PC-9 (cell line): Measurements from ENCODE around the gene EYA4. TPM values are rescaled to one million over a fixed set of nuclear protein-coding genes. Genes with fewer than 3 reads are reported as not detected.
A peak's percentile ranks its signal among the peaks of the same experiment; 100 is the strongest.

ENCODE experiments used
- BruUV-seq: library from RNA; stranded (reverse); fragments of 400-500 nt; replicated peaks from 2 replicates; lab custom pipeline; 2021; lab: Mats Ljungman, UMichigan
- CTCF ChIA-PET: fragments of 300-600 bp; sonication (Branson Sonifier 250); formaldehyde crosslinking; loops from one replicate; lab custom pipeline; 2022; ENCODE audit warnings: antibody characterized with exemption; lab: Charles Lee
- POLR2A ChIA-PET: fragments of 300-600 bp; sonication (Branson Sonifier 250); formaldehyde crosslinking; loops from one replicate; lab custom pipeline; 2022; ENCODE audit warnings: antibody characterized with exemption; ENCODE audit not compliant: unreplicated experiment; lab: Charles Lee
- DNase-seq, 2 experiments: peaks; one replicate each; pipeline versions ENCODE4 v3.0.0 to v3.0.0-alpha.2; 2015 to 2022; ENCODE audit warnings: mixed read lengths in 1 of 2
- H2AFZ ChIP-seq: fragments of 200-600 bp; sonication (generic); 2 replicates; pipeline ENCODE4 v1.8.1; 2017; ENCODE audit warnings: antibody characterized with exemption
- H3F3A ChIP-seq: fragments of 200-600 bp; sonication (generic); 2 replicates; pipeline ENCODE4 v1.8.1; 2017; ENCODE audit warnings: antibody characterized with exemption, mild to moderate bottlenecking, low read depth; ENCODE audit not compliant: insufficient read depth
- H3K27ac ChIP-seq: fragments of 200-600 bp; sonication (generic); 2 replicates; pipeline ENCODE4 v1.6.1; 2016; ENCODE audit warnings: mixed run types
- H3K27me3 ChIP-seq: fragments of 200-600 bp; sonication (generic); 2 replicates; pipeline ENCODE4 v1.6.1; 2016; ENCODE audit warnings: low read depth, mixed run types; ENCODE audit not compliant: insufficient read depth
- H3K36me3 ChIP-seq: fragments of 200-600 bp; sonication (generic); 2 replicates; pipeline ENCODE4 v1.6.1; 2016; ENCODE audit warnings: low read depth, mixed run types
- H3K4me1 ChIP-seq: fragments of 200-600 bp; sonication (generic); replicated peaks from 2 replicates; pipeline ENCODE4 v1.6.1; 2016; ENCODE audit warnings: mixed run types; ENCODE audit not compliant: insufficient read depth
- H3K4me2 ChIP-seq: fragments of 200-600 bp; sonication (generic); 2 replicates; pipeline ENCODE4 v1.6.1; 2017; ENCODE audit warnings: mixed run types
- H3K4me3 ChIP-seq: fragments of 200-600 bp; sonication (generic); 2 replicates; pipeline ENCODE4 v1.6.1; 2016; ENCODE audit warnings: mixed run types
- H3K79me2 ChIP-seq: fragments of 200-600 bp; sonication (generic); 2 replicates; pipeline ENCODE4 v1.6.1; 2017; ENCODE audit warnings: low read depth, mixed run types
- H3K9me2 ChIP-seq: fragments of 200-600 bp; sonication (generic); 2 replicates; pipeline ENCODE4 v1.8.1; 2017; ENCODE audit warnings: mild to moderate bottlenecking; ENCODE audit not compliant: insufficient read depth
- H3K9me3 ChIP-seq: fragments of 200-600 bp; sonication (generic); 2 replicates; pipeline ENCODE4 v1.8.1; 2016; ENCODE audit warnings: low read depth; ENCODE audit not compliant: insufficient read depth
- H4K20me1 ChIP-seq: fragments of 200-600 bp; sonication (generic); 2 replicates; pipeline ENCODE4 v1.8.1; 2017; ENCODE audit not compliant: insufficient read depth
- EZH2 ChIP-seq: fragments of 200-600 bp; sonication (generic); IDR thresholded peaks from 2 replicates; pipeline ENCODE4 v1.8.0; 2017; ENCODE audit warnings: antibody characterized with exemption, low read depth
- intact Hi-C: fragments of 100-400 bp; cut with micrococcal nuclease; formaldehyde crosslinking; loops from one replicate; pipeline ENCODE4 v1.10.0; 2022; ENCODE audit not compliant: unreplicated experiment
- total RNA-seq: library from RNA; stranded (reverse); gene quantifications from 2 replicates; pipeline ENCODE4 v1.2.3, GENCODE V29; 2021
- TF ChIP-seq, protein P1 (sequence below): fragments of 200-600 bp; sonication (generic); conservative IDR thresholded peaks from 2 replicates; pipeline ENCODE4 v1.6.1; 2017; ENCODE audit warnings: mixed run types, antibody characterized with exemption, mild to moderate bottlenecking, moderate library complexity

Gene EYA4
- total RNA-seq, 1 experiment from 2014 or later: 9.8 TPM

DNA sequence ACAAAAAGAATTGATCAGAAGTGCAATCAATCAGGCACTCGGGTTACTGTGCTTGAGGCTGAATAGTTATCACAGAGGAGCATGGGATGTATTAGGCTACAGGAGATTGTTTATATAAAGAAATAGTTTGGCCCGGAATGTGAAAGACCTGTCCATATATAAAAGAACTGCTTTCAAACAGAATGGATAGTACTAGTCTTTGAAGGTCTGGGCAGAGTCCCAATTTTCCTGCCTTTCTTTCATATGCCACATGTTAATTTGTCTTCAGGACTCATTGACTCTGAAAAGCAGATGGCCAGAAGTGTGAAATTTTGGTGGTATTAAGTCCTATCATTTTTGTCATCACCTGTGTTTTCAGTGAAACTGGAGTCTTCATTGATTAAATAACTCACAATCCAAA, 314.5 kb downstream of the EYA4 start:
- Histone ChIP-seq H3K9me2 (no peaks in the 10 kb centered on the region), H3K79me2 (no peaks in the 10 kb centered on the region), H3K27me3 (no peaks in the 10 kb centered on the region), H3K4me2 (no peak overlapping the region), H2AFZ (0 out of 2 replicates have a peak overlapping the region, but pooled peaks have one; percentile 6), H4K20me1 (no peaks in the 10 kb centered on the region), H3K4me1 (no peaks in the 10 kb centered on the region), H3K4me3 (no peak overlapping the region), H3K9me3 (peaks cover 5% of the 10 kb centered on the region; the same call in 1 of the 2 replicates), H3K36me3 (no peaks in the 10 kb centered on the region), H3K27ac (no peak overlapping the region), H3F3A (no peaks in the 10 kb centered on the region)
- no TSS peak for BruUV-seq
- DNase-seq: no peak
- intact Hi-C loops: no loop called here
- ChIA-PET POLR2A (no interaction called here), CTCF (no interaction called here)
- no peak for TF ChIP-seq EZH2
- TF ChIP-seq, protein P1, sequence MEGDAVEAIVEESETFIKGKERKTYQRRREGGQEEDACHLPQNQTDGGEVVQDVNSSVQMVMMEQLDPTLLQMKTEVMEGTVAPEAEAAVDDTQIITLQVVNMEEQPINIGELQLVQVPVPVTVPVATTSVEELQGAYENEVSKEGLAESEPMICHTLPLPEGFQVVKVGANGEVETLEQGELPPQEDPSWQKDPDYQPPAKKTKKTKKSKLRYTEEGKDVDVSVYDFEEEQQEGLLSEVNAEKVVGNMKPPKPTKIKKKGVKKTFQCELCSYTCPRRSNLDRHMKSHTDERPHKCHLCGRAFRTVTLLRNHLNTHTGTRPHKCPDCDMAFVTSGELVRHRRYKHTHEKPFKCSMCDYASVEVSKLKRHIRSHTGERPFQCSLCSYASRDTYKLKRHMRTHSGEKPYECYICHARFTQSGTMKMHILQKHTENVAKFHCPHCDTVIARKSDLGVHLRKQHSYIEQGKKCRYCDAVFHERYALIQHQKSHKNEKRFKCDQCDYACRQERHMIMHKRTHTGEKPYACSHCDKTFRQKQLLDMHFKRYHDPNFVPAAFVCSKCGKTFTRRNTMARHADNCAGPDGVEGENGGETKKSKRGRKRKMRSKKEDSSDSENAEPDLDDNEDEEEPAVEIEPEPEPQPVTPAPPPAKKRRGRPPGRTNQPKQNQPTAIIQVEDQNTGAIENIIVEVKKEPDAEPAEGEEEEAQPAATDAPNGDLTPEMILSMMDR: no peak

- TF ChIP-seq EZH2: no peak
- TF ChIP-seq, protein P1: no peak
- H3K27ac ChIP-seq: no peak overlapping the region
- H3K4me3 ChIP-seq: no peak overlapping the region
- no peaks in the 10 kb centered on the region for H3K79me2 ChIP-seq
- intact Hi-C loops: no loop called here
- CTCF ChIA-PET: no interaction called here
- H2AFZ ChIP-seq: no peak overlapping the region
- H3K9me2 ChIP-seq: no peaks in the 10 kb centered on the region
- H3K36me3 ChIP-seq: no peaks in the 10 kb centered on the region
- no peaks in the 10 kb centered on the region for H3F3A ChIP-seq
- no peak for DNase-seq
- POLR2A ChIA-PET: no interaction called here
- no peaks in the 10 kb centered on the region for H4K20me1 ChIP-seq
- H3K4me2 ChIP-seq: no peak overlapping the region
- peaks cover 5% of the 10 kb centered on the region; the same call in 1 of the 2 replicates for H3K9me3 ChIP-seq
- H3K4me1 ChIP-seq: no peaks in the 10 kb centered on the region
- no TSS peak for BruUV-seq
- H3K27me3 ChIP-seq: no peaks in the 10 kb centered on the region
These were observed 318.8 kb downstream of the EYA4 start for GRCh38 chr6:133559926-133560325.

DNA sequence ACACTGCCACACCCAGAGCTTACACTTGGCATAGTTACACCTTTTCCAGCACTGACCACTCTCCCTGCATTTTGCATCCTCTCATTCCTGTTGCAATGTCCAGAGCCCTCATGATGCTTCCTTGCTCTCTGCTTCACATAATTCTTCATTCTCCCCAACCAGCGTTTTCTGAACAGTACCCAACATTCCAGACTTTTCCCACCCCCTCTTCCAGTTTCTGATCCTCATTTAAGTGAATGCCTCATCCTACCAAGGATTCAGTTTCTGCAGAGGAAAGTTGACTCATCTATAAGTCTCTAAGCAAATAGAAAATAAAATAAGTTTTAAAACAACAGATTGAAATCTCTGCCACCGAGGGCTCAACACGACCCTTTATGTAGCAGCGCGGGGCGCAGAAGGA, 326.5 kb downstream of the EYA4 start:
- POLR2A ChIA-PET: interaction anchor here (0.7 kb wide), 1 partner anchor 229 kb away, joined by 3 read pairs; no protein-coding TSS in a partner anchor
- no peak for DNase-seq
- Histone ChIP-seq H3K27me3 (no peaks in the 10 kb centered on the region), H3K4me1 (peaks cover 12% of the 10 kb centered on the region), H3K9me2 (peaks cover 3% of the 10 kb centered on the region; the same call in 1 of the 2 replicates), H3K79me2 (no peaks in the 10 kb centered on the region), H3K9me3 (no peaks in the 10 kb centered on the region), H3K4me2 (no peak overlapping the region), H3K4me3 (no peak overlapping the region), H3K36me3 (no peaks in the 10 kb centered on the region), H3K27ac (no peak overlapping the region), H4K20me1 (no peaks in the 10 kb centered on the region), H3F3A (peaks cover 6% of the 10 kb centered on the region), H2AFZ (no peak overlapping the region)
- TF ChIP-seq EZH2: no peak
- TF ChIP-seq, protein P1: no peak
- CTCF ChIA-PET: no interaction called here
- no TSS peak for BruUV-seq
- intact Hi-C loops: loop anchor here (2.0 to 5.0 kb wide), 2 partner anchors 195 to 529 kb away; no protein-coding TSS in a partner anchor
